Testis (tissue), 3 donors: ENCODE measurements around the gene GNG13. TPM values are rescaled to one million over a fixed set of nuclear protein-coding genes. Genes with fewer than 3 reads are reported as not detected.

Experiments
- DNase-seq: peaks from one replicate; pipeline ENCODE4 v3.0.0-alpha.2; 2019
- H3K27ac ChIP-seq, 2 donors: fragments of 200-600 bp; sonication (generic); one replicate each; pipeline ENCODE4 v1.5.1; 2019
- H3K27me3 ChIP-seq: fragments of 200-600 bp; sonication (generic); one replicate; pipeline ENCODE4 v1.5.1; 2019
- H3K36me3 ChIP-seq: fragments of 200-600 bp; sonication (generic); one replicate; pipeline ENCODE4 v1.5.1; 2017; ENCODE audit warnings: low read depth; ENCODE audit errors: missing control alignments
- H3K4me1 ChIP-seq: fragments of 200-600 bp; sonication (generic); one replicate; pipeline ENCODE4 v1.5.1; 2019
- H3K4me3 ChIP-seq, 2 donors: fragments of 200-600 bp; sonication (generic); one replicate each; pipeline ENCODE4 v1.5.1; 2017 to 2019
- H3K9me3 ChIP-seq: fragments of 200-600 bp; sonication (generic); one replicate; pipeline ENCODE4 v1.5.1; 2017
- CTCF ChIP-seq, 3 experiments: fragments of 450-650 bp in 2 of 3; fragments of 200-600 bp in 1 of 3; sonication (generic) in 1 of 3; IDR thresholded peaks; one replicate each; pipeline ENCODE4 v1.5.1; 2016 to 2019; ENCODE audit warnings: antibody characterized with exemption in 3 of 3, mild to moderate bottlenecking in 2 of 3, moderate library complexity in 1 of 3
- POLR2A ChIP-seq: fragments of 450-650 bp; IDR thresholded peaks from one replicate; pipeline ENCODE4 v1.6.1; 2017; ENCODE audit warnings: antibody characterized with exemption, mild to moderate bottlenecking, moderate library complexity
- WGBS, 2 donors: methylation state at CpG; one replicate each; pipeline ENCODE4 v1.1.5; 2018; 5-methylcytosine and 5-hydroxymethylcytosine counted together
- intact Hi-C: fragments of 100-400 bp; cut with DNase I; formaldehyde crosslinking; loops from one replicate; pipeline ENCODE4 v1.15.1; 2023; ENCODE audit warnings: low total_unique reads
- polyA plus RNA-seq: library from polyadenylated mRNA; stranded (reverse); fragments of 350-450 nt; fragmentation: Illumina TruSeq; extraction: RNeasy Lipid Tissue Mini Kit (QIAGEN cat#74804); gene quantifications from one replicate; pipeline ENCODE4 v1.2.3, GENCODE V29; 2014; ENCODE audit warnings: low read depth, low replicate concordance; ENCODE audit not compliant: insufficient read depth
- total RNA-seq, 2 donors: library from RNA; depleted of rRNA; stranded (reverse); fragments of >200 nt; gene quantifications; one replicate each; pipeline ENCODE4 v1.2.3, GENCODE V29; 2016

GNG13 gene
- total and polyA plus RNA-seq, 3 donors from 2014 or later: not detected

DNA sequence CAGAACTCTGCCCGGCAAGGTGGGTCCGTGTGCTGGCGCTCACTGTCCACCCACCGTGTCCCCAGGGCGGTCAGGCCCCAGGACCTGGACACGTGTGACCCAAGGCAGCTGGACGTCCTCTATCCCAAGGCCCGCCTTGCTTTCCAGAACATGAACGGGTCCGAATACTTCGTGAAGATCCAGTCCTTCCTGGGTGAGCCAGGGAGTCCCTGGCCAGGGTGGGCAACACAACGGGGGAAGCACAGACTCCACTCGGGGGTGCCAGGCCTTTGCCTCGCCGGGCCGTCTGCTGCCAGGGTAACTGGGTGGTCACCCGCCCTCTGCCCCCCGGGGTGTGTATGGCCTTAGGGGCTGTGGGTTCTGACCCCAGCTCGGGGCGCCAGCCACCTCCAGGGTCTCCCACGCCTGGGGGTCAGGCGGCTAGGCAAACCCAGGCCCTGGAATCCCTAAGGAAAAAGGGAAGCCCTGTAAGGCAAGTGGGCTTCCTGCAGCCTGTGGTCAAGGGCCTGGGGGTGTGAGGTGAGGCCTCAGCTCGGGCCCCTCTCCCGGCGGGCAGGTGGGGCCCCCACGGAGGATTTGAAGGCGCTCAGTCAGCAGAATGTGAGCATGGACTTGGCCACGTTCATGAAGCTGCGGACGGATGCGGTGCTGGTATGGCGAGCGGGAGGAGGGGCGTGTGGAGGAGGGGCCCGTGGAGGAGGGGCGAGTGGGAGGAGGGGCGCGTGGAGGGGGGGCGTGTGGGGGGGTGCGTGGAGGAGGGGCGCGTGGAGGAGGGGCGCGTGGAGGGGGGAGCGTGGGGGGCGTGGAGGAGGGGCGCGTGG is 33.5 kb downstream of the GNG13 start:
- Histone ChIP-seq H3K36me3 (no peaks in the 10 kb centered on the region), H3K9me3 (no peaks in the 10 kb centered on the region), H3K27ac (no peak overlapping the region), H3K4me1 (no peaks in the 10 kb centered on the region), H3K27me3 (no peaks in the 10 kb centered on the region), H3K4me3 (no peak overlapping the region)
- intact Hi-C loops: no loop called here
- 81 to 88% methylated on average over 16 to 29 of the region's 48 CpGs for WGBS, 2 donors
- TF ChIP-seq POLR2A: no peak
- no peak for TF ChIP-seq CTCF (IDR thresholded peaks at IDR 0.05)
- no peak for DNase-seq

DNA sequence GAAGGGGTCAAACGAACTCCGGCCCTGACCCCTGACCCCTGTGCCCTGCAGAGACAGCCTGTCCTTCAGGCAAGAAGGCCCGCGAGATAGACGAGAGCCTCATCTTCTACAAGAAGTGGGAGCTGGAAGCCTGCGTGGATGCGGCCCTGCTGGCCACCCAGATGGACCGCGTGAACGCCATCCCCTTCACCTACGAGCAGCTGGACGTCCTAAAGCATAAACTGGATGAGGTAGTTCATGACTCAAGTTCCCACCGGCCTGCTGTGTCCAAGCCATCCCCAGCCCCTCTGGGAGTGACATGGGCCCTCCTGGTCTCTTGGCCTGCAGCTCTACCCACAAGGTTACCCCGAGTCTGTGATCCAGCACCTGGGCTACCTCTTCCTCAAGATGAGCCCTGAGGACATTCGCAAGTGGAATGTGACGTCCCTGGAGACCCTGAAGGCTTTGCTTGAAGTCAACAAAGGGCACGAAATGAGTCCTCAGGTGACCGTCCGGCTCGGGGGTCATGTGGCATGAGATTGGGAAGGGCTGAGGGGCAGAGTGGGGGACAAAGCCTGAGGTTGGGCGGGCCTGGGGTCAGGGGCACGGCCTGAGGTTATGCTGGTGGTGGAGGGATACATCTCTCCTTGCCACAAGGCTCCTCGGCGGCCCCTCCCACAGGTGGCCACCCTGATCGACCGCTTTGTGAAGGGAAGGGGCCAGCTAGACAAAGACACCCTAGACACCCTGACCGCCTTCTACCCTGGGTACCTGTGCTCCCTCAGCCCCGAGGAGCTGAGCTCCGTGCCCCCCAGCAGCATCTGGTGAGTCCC is 34.3 kb downstream of the GNG13 start:
- intact Hi-C loops: no loop called here
- no peaks in the 10 kb centered on the region for H3K36me3 ChIP-seq
- H3K4me1 ChIP-seq: no peaks in the 10 kb centered on the region
- no peak for TF ChIP-seq CTCF (IDR thresholded peaks at IDR 0.05)
- no peak for TF ChIP-seq POLR2A
- H3K4me3 ChIP-seq: no peak overlapping the region
- no peaks in the 10 kb centered on the region for H3K9me3 ChIP-seq
- no peak overlapping the region for H3K27ac ChIP-seq
- DNase-seq: no peak
- WGBS, 2 donors: 86 to 90% methylated on average over 15 to 29 of the region's 29 CpGs
- H3K27me3 ChIP-seq: no peaks in the 10 kb centered on the region

GRCh38 chr16:765488-765865 is 35.1 kb downstream of the GNG13 start:
- WGBS, 2 donors: 92 to 96% methylated on average over 10 to 29 of the region's 29 CpGs

GRCh38 chr16:764848-765487 is 35.6 kb downstream of the GNG13 start:
- Histone ChIP-seq H3K9me3 (no peaks in the 10 kb centered on the region), H3K27me3 (no peaks in the 10 kb centered on the region), H3K27ac (no peak overlapping the region), H3K4me1 (no peaks in the 10 kb centered on the region), H3K4me3 (no peak overlapping the region), H3K36me3 (no peaks in the 10 kb centered on the region)
- DNase-seq: no peak
- 85 to 91% methylated on average over 5 to 38 of the region's 38 CpGs for WGBS, 2 donors
- intact Hi-C loops: no loop called here
- no peak for TF ChIP-seq POLR2A
- TF ChIP-seq CTCF (IDR thresholded peaks at IDR 0.05): no peak

More at GRCh38 chr16:765488-765865, 35.1 kb downstream of the GNG13 start:
- Histone ChIP-seq H3K27me3 (no peaks in the 10 kb centered on the region), H3K9me3 (no peaks in the 10 kb centered on the region), H3K36me3 (no peaks in the 10 kb centered on the region), H3K27ac (no peak overlapping the region), H3K4me1 (no peaks in the 10 kb centered on the region), H3K4me3 (no peak overlapping the region)
- TF ChIP-seq POLR2A: no peak
- TF ChIP-seq CTCF (IDR thresholded peaks at IDR 0.05): no peak
- no peak for DNase-seq
- intact Hi-C loops: no loop called here
